H1 (cell line): ENCODE measurements around the gene LY6G6C. TPM values are rescaled to one million over a fixed set of nuclear protein-coding genes. Genes with fewer than 3 reads are reported as not detected.

Experiments used
- ATF2 ChIP-seq: IDR thresholded peaks from 2 replicates; pipeline ENCODE4 v1.6.1; 2012; ENCODE audit warnings: low read length, inconsistent platforms
- HDAC6 ChIP-seq: IDR thresholded peaks from one replicate; pipeline ENCODE4 v1.7.1; 2012; ENCODE audit warnings: low read depth, mild to moderate bottlenecking, inconsistent platforms, low read length, moderate library complexity
- JUN ChIP-seq: IDR thresholded peaks from 2 replicates; pipeline ENCODE4 v1.6.1; 2011; ENCODE audit warnings: low read depth, mild to moderate bottlenecking, improper control_type of control experiment, low read length
- RFX5 ChIP-seq: IDR thresholded peaks from 2 replicates; pipeline ENCODE4 v1.6.1; 2011; ENCODE audit warnings: low read depth, low read length, improper control_type of control experiment, borderline replicate concordance
- SAP30 ChIP-seq: fragments of 300-600 bp; sonication (generic); IDR thresholded peaks from 2 replicates; pipeline ENCODE4 v1.7.1; 2012; ENCODE audit warnings: low read length, moderate library complexity, mild to moderate bottlenecking, inconsistent platforms; ENCODE audit not compliant: insufficient read depth, insufficient replicate concordance
- TBP ChIP-seq: IDR thresholded peaks from 2 replicates; pipeline ENCODE4 v1.6.1; 2011; ENCODE audit warnings: low read depth, low read length, improper control_type of control experiment
- polyA plus RNA-seq, 7 experiments: library from polyadenylated mRNA; depleted of rRNA in 3 of 7; stranded (reverse) in 5 of 7; unstranded in 2 of 7; fragments of >200 nt in 5 of 7; fragments of 200-250 nt in 2 of 7; gene quantifications; 1 replicate in 5 of 7; 2 replicates in 1 of 7; 4 replicates in 1 of 7; pipeline versions ENCODE4 v1.2.1 to v1.2.3, GENCODE V29; 2011 to 2013; ENCODE audit warnings: missing spikeins in 2 of 7, mixed read lengths in 2 of 7
- total RNA-seq: library from RNA; stranded (reverse); fragmentation: NEBNext Ultra II Directional; extraction: Animal tissue kit (Norgen Biotek cat#: 25700); gene quantifications from 2 replicates; pipeline ENCODE4 v1.2.1, GENCODE V29; 2021

Gene LY6G6C
- total and polyA plus RNA-seq, 2 of the 8 experiments (the other 6 are each of a cell fraction or from before 2014, with no cell fraction given) = 0.23 TPM; not detected in 1

DNA sequence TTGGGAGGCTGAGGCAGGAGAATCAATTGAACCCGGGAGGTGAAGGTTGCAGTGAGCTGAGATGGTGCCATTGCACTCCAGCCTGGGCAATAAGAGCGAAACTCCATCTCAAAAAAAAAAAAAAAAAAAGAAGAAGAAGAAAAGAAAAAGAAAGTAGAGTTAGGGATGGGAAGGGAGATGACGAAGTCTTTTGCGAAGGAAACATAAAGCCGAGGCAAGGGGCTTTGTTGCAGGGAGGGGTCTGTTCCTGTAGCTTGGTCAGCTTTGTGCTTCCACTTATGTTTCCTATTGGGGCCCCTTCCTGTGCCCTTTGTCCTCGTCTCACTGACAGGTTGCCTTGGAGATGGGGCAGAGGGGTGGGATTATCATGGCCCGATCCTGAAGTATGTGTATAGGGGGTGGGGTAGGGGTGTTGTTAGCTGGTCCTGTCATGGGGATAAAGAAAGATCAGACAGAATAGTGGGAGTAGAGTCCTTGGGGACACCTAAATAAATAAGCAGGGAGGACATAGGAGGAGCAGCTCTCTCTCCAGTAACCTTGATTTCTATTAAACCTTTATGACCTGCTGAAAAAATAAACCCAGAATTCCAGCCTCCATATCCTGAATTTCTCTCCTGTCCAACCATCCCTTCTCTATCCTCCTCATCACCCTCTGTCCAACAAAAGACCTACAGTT is 15.9 kb upstream of the LY6G6C start (continued):
- no peak for TF ChIP-seq RFX5
- TF ChIP-seq ATF2 = no peak
- TF ChIP-seq JUN = no peak
- TF ChIP-seq HDAC6 = no peak
- no peak for TF ChIP-seq SAP30
- no peak for TF ChIP-seq TBP
- TF ChIP-seq, all 59 proteins: peak for 0
